ENCODE results near the gene LSM12. TPM values are rescaled to one million over a fixed set of nuclear protein-coding genes. Genes with fewer than 3 reads are reported as not detected.

Gene LSM12
- total RNA-seq, 2 experiments from 2014 or later = 35.4 to 67.9 TPM

GRCh38 chr17:44077595-44077909 lies 11.1 kb upstream of the LSM12 start:
- intact Hi-C loops (cut with micrococcal nuclease; ENCODE audit: unreplicated experiment) = loop anchor here (10.0 kb wide), 1 partner anchor 247 kb away; the partner anchor contains the start of gene SLC25A39
- DNase-seq (ENCODE audit: low spot score) = no peak
- Histone ChIP-seq H3K36me3 (ENCODE audit: insufficient read depth, low read length) (peaks cover 39% of the 10 kb centered on the region), H3K4me1 (ENCODE audit: insufficient read depth, low read length, poor library complexity, severe bottlenecking) (peaks cover 6% of the 10 kb centered on the region), H3K4me3 (ENCODE audit: low read depth, low read length, poor library complexity, severe bottlenecking) (no peak overlapping the region), H3K9me2 (ENCODE audit: insufficient read depth, low read length) (no peaks in the 10 kb centered on the region), H4K20me1 (ENCODE audit: insufficient read depth, low read length) (no peaks in the 10 kb centered on the region), H3K79me2 (ENCODE audit: insufficient read depth, low read depth, low read length) (no peaks in the 10 kb centered on the region), H3K27ac (ENCODE audit: low read depth, low read length, poor library complexity, severe bottlenecking) (no peak overlapping the region), H2AFZ (ENCODE audit: low read length) (no peak overlapping the region), H3K9me3 (ENCODE audit: low read length) (no peaks in the 10 kb centered on the region), H3K4me2 (ENCODE audit: low read length) (no peak overlapping the region)
- BruUV-seq (replicated peaks) = no TSS peak
- POLR2A ChIA-PET = no interaction called here
- CTCF ChIA-PET (ENCODE audit: unreplicated experiment) = no interaction called here
- no peak for TF ChIP-seq EZH2phosphoT487 (IDR thresholded peaks at IDR 0.05; ENCODE audit: borderline replicate concordance, low read depth, low read length)
- TF ChIP-seq CTCF (conservative IDR thresholded peaks at IDR 0.05; ENCODE audit: low read length) = no peak

GRCh38 chr17:44076716-44077594 lies 10.5 kb upstream of the LSM12 start:
- no peak for TF ChIP-seq CTCF (conservative IDR thresholded peaks at IDR 0.05; ENCODE audit: low read length)
- CTCF ChIA-PET (ENCODE audit: unreplicated experiment) = no interaction called here
- Histone ChIP-seq H2AFZ (ENCODE audit: low read length) (no peak overlapping the region), H3K9me3 (ENCODE audit: low read length) (no peaks in the 10 kb centered on the region), H4K20me1 (ENCODE audit: insufficient read depth, low read length) (no peaks in the 10 kb centered on the region), H3K4me2 (ENCODE audit: low read length) (no peak overlapping the region), H3K27ac (ENCODE audit: low read depth, low read length, poor library complexity, severe bottlenecking) (no peak overlapping the region), H3K79me2 (ENCODE audit: insufficient read depth, low read depth, low read length) (peaks cover 2% of the 10 kb centered on the region), H3K4me3 (ENCODE audit: low read depth, low read length, poor library complexity, severe bottlenecking) (no peak overlapping the region), H3K9me2 (ENCODE audit: insufficient read depth, low read length) (no peaks in the 10 kb centered on the region), H3K36me3 (ENCODE audit: insufficient read depth, low read length) (peaks cover 34% of the 10 kb centered on the region), H3K4me1 (ENCODE audit: insufficient read depth, low read length, poor library complexity, severe bottlenecking) (peaks cover 8% of the 10 kb centered on the region)
- POLR2A ChIA-PET = interaction anchor here (0.6 kb wide), 1 partner anchor 50 kb away, joined by 3 read pairs; no protein-coding TSS in a partner anchor
- intact Hi-C loops (cut with micrococcal nuclease; ENCODE audit: unreplicated experiment) = loop anchor here (10.0 kb wide), 1 partner anchor 248 kb away; the partner anchor contains the start of gene SLC25A39
- no peak for DNase-seq (ENCODE audit: low spot score)
- BruUV-seq (replicated peaks) = no TSS peak

All from OCI-LY7 (cell line).